ENCODE data around the gene WWOX. TPM values are rescaled to one million over a fixed set of nuclear protein-coding genes. Genes with fewer than 3 reads are reported as not detected.

WWOX gene
- total and polyA plus RNA-seq, 3 donors from 2014 or later: 20.6 to 76.7 (median 64.1) TPM

- no peak for TF ChIP-seq POLR2A (IDR thresholded peaks at IDR 0.05)
- TF ChIP-seq, protein P1, sequence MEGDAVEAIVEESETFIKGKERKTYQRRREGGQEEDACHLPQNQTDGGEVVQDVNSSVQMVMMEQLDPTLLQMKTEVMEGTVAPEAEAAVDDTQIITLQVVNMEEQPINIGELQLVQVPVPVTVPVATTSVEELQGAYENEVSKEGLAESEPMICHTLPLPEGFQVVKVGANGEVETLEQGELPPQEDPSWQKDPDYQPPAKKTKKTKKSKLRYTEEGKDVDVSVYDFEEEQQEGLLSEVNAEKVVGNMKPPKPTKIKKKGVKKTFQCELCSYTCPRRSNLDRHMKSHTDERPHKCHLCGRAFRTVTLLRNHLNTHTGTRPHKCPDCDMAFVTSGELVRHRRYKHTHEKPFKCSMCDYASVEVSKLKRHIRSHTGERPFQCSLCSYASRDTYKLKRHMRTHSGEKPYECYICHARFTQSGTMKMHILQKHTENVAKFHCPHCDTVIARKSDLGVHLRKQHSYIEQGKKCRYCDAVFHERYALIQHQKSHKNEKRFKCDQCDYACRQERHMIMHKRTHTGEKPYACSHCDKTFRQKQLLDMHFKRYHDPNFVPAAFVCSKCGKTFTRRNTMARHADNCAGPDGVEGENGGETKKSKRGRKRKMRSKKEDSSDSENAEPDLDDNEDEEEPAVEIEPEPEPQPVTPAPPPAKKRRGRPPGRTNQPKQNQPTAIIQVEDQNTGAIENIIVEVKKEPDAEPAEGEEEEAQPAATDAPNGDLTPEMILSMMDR (IDR thresholded peaks at IDR 0.05): no peak
- no peak for DNase-seq
- Histone ChIP-seq H3K27ac (no peak overlapping the region), H3K36me3 (ENCODE audit: low read depth, missing control alignments) (no peaks in the 10 kb centered on the region), H3K27me3 (no peaks in the 10 kb centered on the region), H3K4me3 (no peak overlapping the region), H3K9me3 (no peaks in the 10 kb centered on the region), H3K4me1 (no peaks in the 10 kb centered on the region)
- WGBS, 2 donors: 89 to 97% methylated on average over 5 of the region's 5 CpGs
- intact Hi-C loops (cut with DNase I; ENCODE audit: low total_unique reads): no loop called here
Measured at GRCh38 chr16:78445818-78446217, 346.4 kb downstream of the WWOX start.

DNA sequence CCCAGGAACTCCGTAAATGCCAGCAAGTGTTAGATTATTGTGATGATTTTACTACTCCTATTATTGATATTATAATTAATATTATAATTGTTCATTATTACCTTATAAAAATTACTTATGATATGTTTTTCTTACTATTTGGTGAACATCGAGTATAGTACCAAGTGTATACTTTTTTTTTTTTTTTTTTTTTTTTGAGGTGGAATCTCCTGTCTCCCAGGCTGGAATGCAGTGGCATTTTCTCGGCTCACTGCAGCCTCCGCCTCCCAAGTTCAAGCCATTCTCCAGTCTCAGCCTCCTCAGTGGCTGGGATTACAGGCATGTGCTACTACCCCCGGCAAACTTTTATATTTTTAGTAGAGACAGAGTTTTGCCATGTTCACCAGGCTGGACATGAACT lies 347.0 kb downstream of the WWOX start:
- 93 to 96% methylated on average over 5 of the region's 5 CpGs for WGBS, 2 donors
- H3K4me1 ChIP-seq: no peaks in the 10 kb centered on the region
- intact Hi-C loops (cut with DNase I; ENCODE audit: low total_unique reads): no loop called here
- H3K27ac ChIP-seq: no peak overlapping the region
- no peak for DNase-seq
- H3K36me3 ChIP-seq (ENCODE audit: low read depth, missing control alignments): no peaks in the 10 kb centered on the region
- no peak overlapping the region for H3K4me3 ChIP-seq
- no peaks in the 10 kb centered on the region for H3K9me3 ChIP-seq
- H3K27me3 ChIP-seq: no peaks in the 10 kb centered on the region
- TF ChIP-seq POLR2A (IDR thresholded peaks at IDR 0.05): no peak
- TF ChIP-seq, protein P1 (IDR thresholded peaks at IDR 0.05): no peak

- Histone ChIP-seq H3K9me3 (no peaks in the 10 kb centered on the region), H3K27ac (no peak overlapping the region), H3K27me3 (no peaks in the 10 kb centered on the region), H3K4me1 (no peaks in the 10 kb centered on the region), H3K36me3 (ENCODE audit: low read depth, missing control alignments) (no peaks in the 10 kb centered on the region), H3K4me3 (no peak overlapping the region)
- no peak for DNase-seq
- 71 to 77% methylated on average over 2 of the region's 2 CpGs for WGBS, 2 donors
- intact Hi-C loops (cut with DNase I; ENCODE audit: low total_unique reads): no loop called here
- TF ChIP-seq, protein P1 (IDR thresholded peaks at IDR 0.05): no peak
- no peak for TF ChIP-seq POLR2A (IDR thresholded peaks at IDR 0.05)
Measured at GRCh38 chr16:78446992-78447563, 347.6 kb downstream of the WWOX start.

GRCh38 chr16:78448658-78449271 lies 349.3 kb downstream of the WWOX start:
- H3K27ac ChIP-seq: no peak overlapping the region
- no peak for DNase-seq
- H3K4me1 ChIP-seq: no peaks in the 10 kb centered on the region
- intact Hi-C loops (cut with DNase I; ENCODE audit: low total_unique reads): no loop called here
- TF ChIP-seq, protein P1 (IDR thresholded peaks at IDR 0.05): no peak
- no peak for TF ChIP-seq POLR2A (IDR thresholded peaks at IDR 0.05)
- H3K4me3 ChIP-seq: no peak overlapping the region
- H3K27me3 ChIP-seq: no peaks in the 10 kb centered on the region
- H3K36me3 ChIP-seq (ENCODE audit: low read depth, missing control alignments): no peaks in the 10 kb centered on the region
- 88 to 91% methylated on average over 6 of the region's 6 CpGs for WGBS, 2 donors
- H3K9me3 ChIP-seq: no peaks in the 10 kb centered on the region

- WGBS, 2 donors: 30 to 48% methylated on average over 2 of the region's 2 CpGs
- no peaks in the 10 kb centered on the region for H3K9me3 ChIP-seq
- intact Hi-C loops (cut with DNase I; ENCODE audit: low total_unique reads): no loop called here
Measured at GRCh38 chr16:78450255-78450654, 350.8 kb downstream of the WWOX start.

More at GRCh38 chr16:78450255-78450654, 350.8 kb downstream of the WWOX start:
- Histone ChIP-seq H3K4me3 (no peak overlapping the region), H3K4me1 (no peaks in the 10 kb centered on the region), H3K36me3 (ENCODE audit: low read depth, missing control alignments) (no peaks in the 10 kb centered on the region), H3K27ac (peak overlapping the region in 1 of 2 donors; percentile 38), H3K27me3 (no peaks in the 10 kb centered on the region)
- DNase-seq: no peak
- no peak for TF ChIP-seq POLR2A (IDR thresholded peaks at IDR 0.05)
- TF ChIP-seq, protein P1 (IDR thresholded peaks at IDR 0.05): no peak
